H1 (cell line): ENCODE data around the gene TP53. TPM values are rescaled to one million over a fixed set of nuclear protein-coding genes. Genes with fewer than 3 reads are reported as not detected.

Source experiments
- CTCF ChIA-PET: fragments of 300-600 bp; sonication (Branson Sonifier 250); formaldehyde crosslinking; loops from one replicate; lab custom pipeline; 2021; ENCODE audit not compliant: partially characterized antibody; lab: Charles Lee
- POLR2A ChIA-PET: fragments of 300-600 bp; sonication (Branson Sonifier 250); formaldehyde crosslinking; loops from one replicate; lab custom pipeline; 2021; ENCODE audit warnings: inconsistent platforms; ENCODE audit not compliant: partially characterized antibody; lab: Charles Lee
- DNase-seq, 2 experiments: peaks; one replicate each; pipeline versions ENCODE4 v3.0.0 to v3.0.0-alpha.2; 2010 to 2022; ENCODE audit warnings: low spot score in 2 of 2, low read depth in 1 of 2, mixed read lengths in 1 of 2
- FAIRE-seq: peaks from 2 replicates; lab custom pipeline; 2011; peaks lifted over from hg19 to GRCh38; lab: Jason Lieb, UNC
- H2AFZ ChIP-seq: 2 replicates; pipeline ENCODE4 v1.8.1; 2012; ENCODE audit warnings: low read length, inconsistent platforms
- H2AK5ac ChIP-seq: 2 replicates; pipeline ENCODE4 v1.6.1; 2013; ENCODE audit warnings: low read depth, low read length
- H2BK120ac ChIP-seq: replicated peaks from 2 replicates; pipeline ENCODE3; 2013; ENCODE audit warnings: low read depth, low read length, inconsistent platforms
- H2BK12ac ChIP-seq: 2 replicates; pipeline ENCODE4 v1.6.1; 2013; ENCODE audit warnings: low read depth, low read length
- H2BK15ac ChIP-seq: 2 replicates; pipeline ENCODE4 v1.6.1; 2013; ENCODE audit warnings: low read length
- H2BK20ac ChIP-seq: 2 replicates; pipeline ENCODE4 v1.6.1; 2013; ENCODE audit warnings: low read length
- H2BK5ac ChIP-seq: 2 replicates; pipeline ENCODE4 v1.6.1; 2013; ENCODE audit warnings: low read depth, low read length
- H3K14ac ChIP-seq: 2 replicates; pipeline ENCODE4 v1.6.1; 2013; ENCODE audit warnings: inconsistent platforms; ENCODE audit not compliant: insufficient read length
- H3K18ac ChIP-seq: 2 replicates; pipeline ENCODE4 v1.6.1; 2013; ENCODE audit warnings: low read length; ENCODE audit errors: extremely low read depth
- H3K23ac ChIP-seq: 2 replicates; pipeline ENCODE4 v1.6.1; 2013; ENCODE audit warnings: inconsistent platforms; ENCODE audit not compliant: insufficient read length
- H3K23me2 ChIP-seq: 2 replicates; pipeline ENCODE4 v1.6.1; 2013; ENCODE audit warnings: low read depth, low read length
- H3K27ac ChIP-seq: 2 replicates; pipeline ENCODE4 v1.6.1; 2011; ENCODE audit warnings: low read depth, low read length, inconsistent platforms
- H3K27me3 ChIP-seq, 4 experiments: replicated peaks in 1 of 4; 1 replicate in 1 of 4; 2 replicates in 3 of 4; pipeline versions ENCODE4 v1.6.1 to v1.8.1; 2011 to 2013; ENCODE audit warnings: low read length in 3 of 4, mild to moderate bottlenecking in 3 of 4, inconsistent platforms in 2 of 4, mixed read lengths in 2 of 4, moderate library complexity in 1 of 4; ENCODE audit not compliant: control insufficient read depth in 3 of 4, insufficient read depth in 3 of 4; ENCODE audit errors: extremely low read depth in 1 of 4
- H3K36me3 ChIP-seq, 4 experiments: 2 replicates each; pipeline versions ENCODE4 v1.6.1 to v1.8.1; 2011 to 2013; ENCODE audit warnings: mild to moderate bottlenecking in 4 of 4, low read length in 3 of 4, moderate library complexity in 2 of 4, control low read depth in 1 of 4, inconsistent platforms in 1 of 4; ENCODE audit not compliant: insufficient read depth in 4 of 4, control insufficient read depth in 2 of 4
- H3K4ac ChIP-seq: replicated peaks from 2 replicates; pipeline ENCODE3; 2013; ENCODE audit warnings: low read length, low read depth, mixed read lengths, inconsistent platforms; ENCODE audit not compliant: insufficient read length
- H3K4me1 ChIP-seq, 4 experiments: replicated peaks in 1 of 4; 1 replicate in 1 of 4; 2 replicates in 3 of 4; pipeline versions ENCODE4 v1.6.1 to v1.8.1; 2011 to 2013; ENCODE audit warnings: low read length in 3 of 4, inconsistent platforms in 2 of 4, mixed read lengths in 1 of 4; ENCODE audit not compliant: insufficient read depth in 4 of 4, control insufficient read depth in 3 of 4
- H3K4me2 ChIP-seq, 2 experiments: 2 replicates each; pipeline versions ENCODE4 v1.6.1 to v1.8.1; 2011 to 2013; ENCODE audit warnings: low read depth in 2 of 2, low read length in 2 of 2, control low read depth in 1 of 2, inconsistent platforms in 1 of 2, mild to moderate bottlenecking in 1 of 2; ENCODE audit not compliant: insufficient read depth in 1 of 2
- H3K4me3 ChIP-seq, 4 experiments: fragments of 200-600, 300-600 bp in 1 of 4; sonication (generic), shearing (Covaris generic), sonication (Bioruptor Twin) in 1 of 4; 2 replicates each; pipeline versions ENCODE4 v1.5.1 to v1.8.1; 2011 to 2016; ENCODE audit warnings: low read length in 4 of 4, low read depth in 3 of 4, control low read depth in 2 of 4, inconsistent platforms in 2 of 4, mild to moderate bottlenecking in 2 of 4, mixed read lengths in 1 of 4, moderate library complexity in 1 of 4; ENCODE audit not compliant: insufficient read depth in 2 of 4; ENCODE audit errors: extremely low read depth in 1 of 4
- H3K56ac ChIP-seq: replicated peaks from 2 replicates; pipeline ENCODE3; 2013; ENCODE audit warnings: low read depth, mild to moderate bottlenecking, mixed read lengths, low read length, inconsistent platforms; ENCODE audit not compliant: insufficient read length
- H3K79me1 ChIP-seq: 2 replicates; pipeline ENCODE4 v1.6.1; 2013; ENCODE audit warnings: low read depth, low read length, control low read depth
- H3K79me2 ChIP-seq, 2 experiments: 2 replicates each; pipeline versions ENCODE4 v1.6.1 to v1.8.1; 2012 to 2013; ENCODE audit warnings: low read length in 2 of 2, mild to moderate bottlenecking in 2 of 2, inconsistent platforms in 1 of 2; ENCODE audit not compliant: insufficient read depth in 2 of 2, control insufficient read depth in 1 of 2
- H3K9ac ChIP-seq, 4 experiments: replicated peaks in 1 of 4; 1 replicate in 1 of 4; 2 replicates in 3 of 4; pipeline versions ENCODE4 v1.6.1 to v1.8.1; 2011 to 2013; ENCODE audit warnings: low read depth in 3 of 4, low read length in 3 of 4, control low read depth in 2 of 4, mild to moderate bottlenecking in 2 of 4, moderate library complexity in 2 of 4, inconsistent platforms in 1 of 4; ENCODE audit errors: extremely low read depth in 1 of 4
- H3K9me3 ChIP-seq, 2 experiments: 2 replicates each; pipeline versions ENCODE4 v1.6.1 to v1.8.1; 2012 to 2013; ENCODE audit warnings: mild to moderate bottlenecking in 2 of 2, moderate library complexity in 2 of 2, control low read depth in 1 of 2, inconsistent platforms in 1 of 2, low read depth in 1 of 2, low read length in 1 of 2, mixed read lengths in 1 of 2; ENCODE audit not compliant: insufficient read depth in 2 of 2
- H4K20me1 ChIP-seq, 2 experiments: replicated peaks in 1 of 2; 2 replicates each; pipeline versions ENCODE3 to v1.8.1; 2011 to 2013; ENCODE audit warnings: inconsistent platforms in 2 of 2, low read length in 2 of 2, mild to moderate bottlenecking in 1 of 2; ENCODE audit not compliant: insufficient read depth in 2 of 2, control insufficient read depth in 1 of 2
- H4K5ac ChIP-seq: 2 replicates; pipeline ENCODE4 v1.6.1; 2013; ENCODE audit warnings: low read length, low read depth, mixed read lengths, inconsistent platforms; ENCODE audit not compliant: insufficient read length
- H4K8ac ChIP-seq: 2 replicates; pipeline ENCODE4 v1.8.0; 2013; ENCODE audit warnings: mild to moderate bottlenecking, moderate library complexity, low read length, inconsistent platforms; ENCODE audit not compliant: insufficient read depth; ENCODE audit errors: extremely low read depth
- H4K91ac ChIP-seq: replicated peaks from 2 replicates; pipeline ENCODE3; 2013; ENCODE audit warnings: low read length, mixed read lengths, inconsistent platforms; ENCODE audit not compliant: insufficient read length
- EGR1 ChIP-seq: IDR thresholded peaks from 2 replicates; pipeline ENCODE4 v1.6.1; 2011; ENCODE audit warnings: low read depth, low read length, borderline replicate concordance
- FOSL1 ChIP-seq: IDR thresholded peaks from 2 replicates; pipeline ENCODE4 v1.6.1; 2011; ENCODE audit warnings: mild to moderate bottlenecking, low read depth, low read length, moderate library complexity; ENCODE audit not compliant: insufficient read depth
- SAP30 ChIP-seq: fragments of 300-600 bp; sonication (generic); IDR thresholded peaks from 2 replicates; pipeline ENCODE4 v1.7.1; 2012; ENCODE audit warnings: low read length, moderate library complexity, mild to moderate bottlenecking, inconsistent platforms; ENCODE audit not compliant: insufficient read depth, insufficient replicate concordance
- SIX5 ChIP-seq: IDR thresholded peaks from 2 replicates; pipeline ENCODE4 v1.6.1; 2011; ENCODE audit warnings: mild to moderate bottlenecking, low read depth, low read length
- TAF1 ChIP-seq: IDR thresholded peaks from 2 replicates; pipeline ENCODE4 v1.6.1; 2011; ENCODE audit warnings: mild to moderate bottlenecking, low read depth, low read length
- TCF12 ChIP-seq: IDR thresholded peaks from 2 replicates; pipeline ENCODE4 v1.6.1; 2011; ENCODE audit warnings: low read depth, mild to moderate bottlenecking, low read length
- WGBS, 2 experiments: shearing (Covaris generic) in 1 of 2; methylation state at CpG; one replicate each; pipeline versions ENCODE4 v1.1.6 to v1.1.7; 2013 to 2015; ENCODE audit warnings: low lambda C conversion rate in 2 of 2, mixed read lengths in 2 of 2, inconsistent platforms in 1 of 2, low coverage in 1 of 2, missing lambda C conversion rate in 1 of 2; ENCODE audit not compliant: insufficient replicate concordance in 2 of 2, insufficient coverage in 1 of 2, insufficient read length in 1 of 2; ENCODE audit errors: extremely low coverage in 1 of 2, missing lambda C conversion rate in 1 of 2; 5-methylcytosine and 5-hydroxymethylcytosine counted together
- polyA plus RNA-seq, 7 experiments: library from polyadenylated mRNA; depleted of rRNA in 3 of 7; stranded (reverse) in 5 of 7; unstranded in 2 of 7; fragments of >200 nt in 5 of 7; fragments of 200-250 nt in 2 of 7; gene quantifications; 1 replicate in 5 of 7; 2 replicates in 1 of 7; 4 replicates in 1 of 7; pipeline versions ENCODE4 v1.2.1 to v1.2.3, GENCODE V29; 2011 to 2013; ENCODE audit warnings: missing spikeins in 2 of 7, mixed read lengths in 2 of 7
- total RNA-seq: library from RNA; stranded (reverse); fragmentation: NEBNext Ultra II Directional; extraction: Animal tissue kit (Norgen Biotek cat#: 25700); gene quantifications from 2 replicates; pipeline ENCODE4 v1.2.1, GENCODE V29; 2021
- TF ChIP-seq, protein P1 (sequence below): IDR thresholded peaks from 2 replicates; pipeline ENCODE4 v1.6.1; 2012; ENCODE audit warnings: low read length, inconsistent platforms
- TF ChIP-seq, protein P2 (sequence below): IDR thresholded peaks from 2 replicates; pipeline ENCODE4 v1.6.1; 2011; ENCODE audit warnings: low read length, improper control_type of control experiment

TP53 gene
- total and polyA plus RNA-seq, 2 of the 8 experiments (the other 6 are each of a cell fraction or from before 2014, with no cell fraction given), result 143 to 198 TPM

DNA sequence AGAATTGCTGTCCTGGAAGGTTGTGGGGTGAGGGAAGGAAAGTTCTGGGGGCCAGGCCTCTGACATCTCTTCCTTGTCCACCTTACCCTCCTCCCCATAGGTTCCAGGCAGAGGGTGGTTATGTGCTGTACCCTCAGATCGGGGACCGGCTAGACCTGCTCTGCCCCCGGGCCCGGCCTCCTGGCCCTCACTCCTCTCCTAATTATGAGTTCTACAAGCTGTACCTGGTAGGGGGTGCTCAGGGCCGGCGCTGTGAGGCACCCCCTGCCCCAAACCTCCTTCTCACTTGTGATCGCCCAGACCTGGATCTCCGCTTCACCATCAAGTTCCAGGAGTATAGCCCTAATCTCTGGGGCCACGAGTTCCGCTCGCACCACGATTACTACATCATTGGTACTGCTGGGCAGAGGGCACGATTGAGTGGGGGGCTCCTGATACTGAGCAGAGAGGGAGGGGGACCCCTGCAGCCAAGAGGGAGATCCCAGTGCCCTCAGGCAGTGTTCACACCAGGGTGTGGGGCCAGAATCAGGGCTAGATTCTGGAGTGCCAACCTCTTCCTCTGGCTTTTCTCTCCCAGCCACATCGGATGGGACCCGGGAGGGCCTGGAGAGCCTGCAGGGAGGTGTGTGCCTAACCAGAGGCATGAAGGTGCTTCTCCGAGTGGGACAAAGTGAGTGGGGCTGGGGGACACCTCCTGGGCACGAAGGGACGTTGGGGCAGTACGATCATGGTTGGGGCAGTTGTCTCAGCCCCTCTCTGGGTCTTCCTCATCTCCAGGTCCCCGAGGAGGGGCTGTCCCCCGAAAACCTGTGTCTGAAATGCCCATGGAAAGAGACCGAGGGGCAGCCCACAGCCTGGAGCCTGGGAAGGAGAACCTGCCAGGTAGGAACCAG is 20.8 kb upstream of the TP53 start:
- peaks cover 0 to 7% (median 3%) of the 10 kb centered on the region in 4 experiments; a peak in 3 of 7 replicates for H3K27me3 ChIP-seq
- peaks cover 0 to 7% of the 10 kb centered on the region in 2 experiments for H4K20me1 ChIP-seq
- H2BK20ac ChIP-seq, result no peak overlapping the region
- H3K9ac ChIP-seq, result no peak overlapping the region
- H2BK5ac ChIP-seq, result no peak overlapping the region
- H3K79me1 ChIP-seq, result no peaks in the 10 kb centered on the region; the same call in 1 of the 2 replicates
- no peak overlapping the region for H3K14ac ChIP-seq
- H2BK120ac ChIP-seq, result no peak overlapping the region
- ChIA-PET POLR2A (interaction anchor here (0.7 to 11.4 kb wide), 4 partner anchors 9 to 80 kb away, joined by 3 to 186 read pairs (median 10); partner anchors contain the start of genes ATP1B2, SAT2, TP53 and WRAP53), CTCF (interaction anchor here (3.9 to 10.1 kb wide), 4 partner anchors 9 to 75 kb away, joined by 31 to 86 read pairs (median 66); partner anchors contain the start of genes DNAH2, TP53 and WRAP53)
- no peak overlapping the region for H3K4me3 ChIP-seq
- 92% methylated on average over 19 of the region's 22 CpGs; no CpG with 5 or more reads in 1 of the 2 experiments for WGBS, 2 experiments
- H4K91ac ChIP-seq, result no peak overlapping the region
- H3K4me1 ChIP-seq, result peaks cover 6 to 31% (median 22%) of the 10 kb centered on the region in 4 experiments
- DNase-seq (no peak), FAIRE-seq (no peak)
- no peak overlapping the region for H4K5ac ChIP-seq
- H3K9me3 ChIP-seq, result no peaks in the 10 kb centered on the region
- no peak overlapping the region for H2BK15ac ChIP-seq
- no peak overlapping the region for H3K18ac ChIP-seq
- H3K79me2 ChIP-seq, result no peaks in the 10 kb centered on the region
- no peak overlapping the region for H3K27ac ChIP-seq
- H3K23me2 ChIP-seq, result peaks cover 19% of the 10 kb centered on the region; the same call in 1 of the 2 replicates
- no peak overlapping the region for H2BK12ac ChIP-seq
- H3K4ac ChIP-seq, result no peak overlapping the region
- H3K56ac ChIP-seq, result no peak overlapping the region
- H2AK5ac ChIP-seq, result no peak overlapping the region
- H2AFZ ChIP-seq, result no peak overlapping the region
- H3K23ac ChIP-seq, result no peak overlapping the region
- no peak overlapping the region for H4K8ac ChIP-seq
- H3K4me2 ChIP-seq, result no peak overlapping the region
- no peaks in the 10 kb centered on the region for H3K36me3 ChIP-seq
- TF ChIP-seq, protein P1, sequence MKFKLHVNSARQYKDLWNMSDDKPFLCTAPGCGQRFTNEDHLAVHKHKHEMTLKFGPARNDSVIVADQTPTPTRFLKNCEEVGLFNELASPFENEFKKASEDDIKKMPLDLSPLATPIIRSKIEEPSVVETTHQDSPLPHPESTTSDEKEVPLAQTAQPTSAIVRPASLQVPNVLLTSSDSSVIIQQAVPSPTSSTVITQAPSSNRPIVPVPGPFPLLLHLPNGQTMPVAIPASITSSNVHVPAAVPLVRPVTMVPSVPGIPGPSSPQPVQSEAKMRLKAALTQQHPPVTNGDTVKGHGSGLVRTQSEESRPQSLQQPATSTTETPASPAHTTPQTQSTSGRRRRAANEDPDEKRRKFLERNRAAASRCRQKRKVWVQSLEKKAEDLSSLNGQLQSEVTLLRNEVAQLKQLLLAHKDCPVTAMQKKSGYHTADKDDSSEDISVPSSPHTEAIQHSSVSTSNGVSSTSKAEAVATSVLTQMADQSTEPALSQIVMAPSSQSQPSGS, result no peak
- no peak for TF ChIP-seq SIX5
- TF ChIP-seq TAF1, result no peak
- TF ChIP-seq SAP30, result no peak
- no peak for TF ChIP-seq TCF12
- TF ChIP-seq EGR1, result no peak
- TF ChIP-seq, protein P2, sequence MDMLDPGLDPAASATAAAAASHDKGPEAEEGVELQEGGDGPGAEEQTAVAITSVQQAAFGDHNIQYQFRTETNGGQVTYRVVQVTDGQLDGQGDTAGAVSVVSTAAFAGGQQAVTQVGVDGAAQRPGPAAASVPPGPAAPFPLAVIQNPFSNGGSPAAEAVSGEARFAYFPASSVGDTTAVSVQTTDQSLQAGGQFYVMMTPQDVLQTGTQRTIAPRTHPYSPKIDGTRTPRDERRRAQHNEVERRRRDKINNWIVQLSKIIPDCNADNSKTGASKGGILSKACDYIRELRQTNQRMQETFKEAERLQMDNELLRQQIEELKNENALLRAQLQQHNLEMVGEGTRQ, result no peak
- no peak for TF ChIP-seq FOSL1
